SJCRH30 (cell line): Measurements from ENCODE around the gene MYLK. TPM values are rescaled to one million over a fixed set of nuclear protein-coding genes. Genes with fewer than 3 reads are reported as not detected.
A peak's percentile ranks its signal among the peaks of the same experiment; 100 is the strongest.
"Not testable (repeated sequence)": the region's sequence is repeated elsewhere in the genome, so short reads cannot be mapped to it uniquely, and the experiment has no call there.

Experiments
- DNase-seq, 2 experiments: peaks; one replicate each; pipeline ENCODE4 v3.0.0-alpha.2; 2015 to 2020
- H3K27ac ChIP-seq: fragments of 250-450 bp; sonication (Bioruptor Pico); 2 replicates; pipeline ENCODE4 v1.5.1; 2020; ENCODE audit warnings: mild to moderate bottlenecking, moderate library complexity
- H3K27me3 ChIP-seq: fragments of 250-450 bp; sonication (Bioruptor Pico); 2 replicates; pipeline ENCODE4 v1.5.1; 2020; ENCODE audit warnings: mild to moderate bottlenecking, moderate library complexity
- H3K36me3 ChIP-seq: fragments of 250-450 bp; sonication (Bioruptor Pico); 2 replicates; pipeline ENCODE4 v1.5.1; 2020; ENCODE audit warnings: mild to moderate bottlenecking, moderate library complexity
- H3K4me1 ChIP-seq: fragments of 250-450 bp; sonication (Bioruptor Pico); 2 replicates; pipeline ENCODE4 v1.5.1; 2020; ENCODE audit warnings: mild to moderate bottlenecking, moderate library complexity
- H3K4me3 ChIP-seq: fragments of 250-450 bp; sonication (Bioruptor Pico); 2 replicates; pipeline ENCODE4 v1.5.1; 2020; ENCODE audit warnings: mild to moderate bottlenecking, moderate library complexity
- H3K9me3 ChIP-seq: fragments of 250-450 bp; sonication (Bioruptor Pico); replicated peaks from 2 replicates; pipeline ENCODE4 v1.5.1; 2020; ENCODE audit warnings: mild to moderate bottlenecking, moderate library complexity
- total RNA-seq: library from RNA; depleted of rRNA; stranded (reverse); fragments of >200 nt; shearing (Covaris generic); gene quantifications from 2 replicates; pipeline ENCODE4 v1.2.3, GENCODE V29; 2014

MYLK gene
- total RNA-seq, 1 experiment from 2014 or later = 3.2 TPM

GRCh38 chr3:123620343-123620742, 263.8 kb downstream of the MYLK start:
- H3K9me3 ChIP-seq = no peaks in the 10 kb centered on the region
- no peaks in the 10 kb centered on the region for H3K36me3 ChIP-seq
- no peak overlapping the region for H3K4me3 ChIP-seq
- no peak overlapping the region for H3K27ac ChIP-seq
- peak; percentile 35 to 59 for DNase-seq
- H3K27me3 ChIP-seq = no peaks in the 10 kb centered on the region
- H3K4me1 ChIP-seq = peaks cover 6% of the 10 kb centered on the region; the same call in 1 of the 2 replicates

DNA sequence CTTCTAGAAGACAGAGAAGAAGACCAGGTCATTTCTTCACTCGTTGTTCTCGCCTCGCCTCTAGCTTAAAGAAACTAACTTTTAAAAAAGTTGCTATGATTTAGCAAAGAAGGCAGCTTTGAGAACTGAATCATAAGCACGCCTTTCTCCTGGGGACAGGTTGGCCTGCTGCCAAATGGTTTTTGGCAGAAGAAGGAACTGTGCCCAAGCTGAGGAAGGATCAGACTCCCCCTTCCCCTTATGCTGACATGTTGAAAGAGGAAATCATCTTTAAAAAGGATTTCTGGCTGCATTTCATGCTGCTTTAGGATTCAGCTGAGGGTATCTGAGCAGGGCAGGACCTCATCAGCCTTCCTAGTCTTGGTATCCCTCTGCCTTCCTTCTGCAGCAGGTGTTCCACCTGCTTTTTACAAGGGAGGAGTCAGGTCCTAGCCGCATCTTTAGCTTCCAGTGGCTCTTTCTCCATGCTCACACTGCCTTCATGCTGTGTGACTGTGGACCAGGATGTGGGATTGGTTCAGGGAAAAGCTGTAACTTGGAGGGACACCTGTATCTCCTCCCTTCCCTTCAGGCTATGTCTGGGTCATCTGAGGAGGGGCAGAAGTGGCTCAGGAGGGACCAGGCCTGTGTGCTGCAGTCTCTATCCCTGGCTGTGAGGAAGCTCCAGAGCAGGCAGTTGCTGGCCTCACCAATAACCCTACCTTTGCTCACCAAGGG, 265.2 kb downstream of the MYLK start:
- no peaks in the 10 kb centered on the region for H3K36me3 ChIP-seq
- H3K27ac ChIP-seq = no peak overlapping the region
- H3K4me1 ChIP-seq = peaks cover 6% of the 10 kb centered on the region; the same call in 1 of the 2 replicates
- no peaks in the 10 kb centered on the region for H3K27me3 ChIP-seq
- H3K4me3 ChIP-seq = no peak overlapping the region
- H3K9me3 ChIP-seq = no peaks in the 10 kb centered on the region
- DNase-seq = peak in 1 of 2 experiments; percentile 50

GRCh38 chr3:123618076-123618708, 265.9 kb downstream of the MYLK start:
- Histone ChIP-seq H3K36me3 (no peaks in the 10 kb centered on the region), H3K27me3 (no peaks in the 10 kb centered on the region), H3K27ac (no peak overlapping the region), H3K4me3 (no peak overlapping the region), H3K9me3 (no peaks in the 10 kb centered on the region), H3K4me1 (peaks cover 6% of the 10 kb centered on the region; the same call in 1 of the 2 replicates)
- DNase-seq = no peak

- no peaks in the 10 kb centered on the region for H3K36me3 ChIP-seq
- H3K4me3 ChIP-seq = no peak overlapping the region
- peaks cover 6% of the 10 kb centered on the region; the same call in 1 of the 2 replicates for H3K4me1 ChIP-seq
- no peak for DNase-seq
- H3K27ac ChIP-seq = no peak overlapping the region
- H3K9me3 ChIP-seq = no peaks in the 10 kb centered on the region
- H3K27me3 ChIP-seq = no peaks in the 10 kb centered on the region
Observed at GRCh38 chr3:123616593-123616992, 267.5 kb downstream of the MYLK start.

GRCh38 chr3:123613543-123613942, 270.6 kb downstream of the MYLK start:
- H3K27ac ChIP-seq = no peak overlapping the region
- no peak for DNase-seq
- no peaks in the 10 kb centered on the region for H3K4me1 ChIP-seq
- 0 out of 2 replicates have a peak, but pooled peaks cover 5% of the 10 kb centered on the region for H3K36me3 ChIP-seq
- no peak overlapping the region for H3K4me3 ChIP-seq
- H3K9me3 ChIP-seq = no peaks in the 10 kb centered on the region
- no peaks in the 10 kb centered on the region for H3K27me3 ChIP-seq

GRCh38 chr3:123611674-123612073, 272.5 kb downstream of the MYLK start:
- not testable (repeated sequence) for H3K36me3 ChIP-seq, DNase-seq, H3K4me1 ChIP-seq, H3K27ac ChIP-seq, H3K4me3 ChIP-seq, H3K27me3 ChIP-seq, H3K9me3 ChIP-seq

GRCh38 chr3:123611082-123611481, 273.1 kb downstream of the MYLK start:
- Histone ChIP-seq H3K4me3 (no peak overlapping the region), H3K4me1 (peaks cover 2% of the 10 kb centered on the region; the same call in 1 of the 2 replicates), H3K27ac (no peak overlapping the region), H3K9me3 (no peaks in the 10 kb centered on the region), H3K36me3 (0 out of 2 replicates have a peak, but pooled peaks cover 5% of the 10 kb centered on the region), H3K27me3 (no peaks in the 10 kb centered on the region)
- no peak for DNase-seq

DNA sequence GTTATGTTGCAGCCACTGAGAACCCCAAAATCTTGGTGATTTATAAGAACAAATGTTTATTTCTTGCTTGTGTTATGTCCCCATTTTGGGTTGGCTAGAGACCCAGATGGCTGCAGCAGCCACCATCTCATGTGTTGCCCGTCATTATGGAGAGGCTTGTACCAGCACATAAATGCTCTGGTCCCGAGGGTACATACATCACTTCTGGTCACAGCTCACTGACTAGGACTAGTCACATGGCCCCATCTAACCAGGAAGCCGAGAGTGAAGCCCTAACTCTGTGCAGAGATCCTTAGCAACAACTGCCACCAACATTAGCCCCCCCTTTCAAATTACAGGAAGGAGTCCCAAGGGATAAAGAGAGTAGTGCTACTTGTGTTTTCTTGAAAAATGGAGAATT, 273.8 kb downstream of the MYLK start:
- H3K36me3 ChIP-seq = 0 out of 2 replicates have a peak, but pooled peaks cover 5% of the 10 kb centered on the region
- peaks cover 8% of the 10 kb centered on the region for H3K4me1 ChIP-seq
- no peaks in the 10 kb centered on the region for H3K27me3 ChIP-seq
- no peak overlapping the region for H3K27ac ChIP-seq
- no peaks in the 10 kb centered on the region for H3K9me3 ChIP-seq
- peak in 1 of 2 experiments; percentile 21 for DNase-seq
- H3K4me3 ChIP-seq = no peak overlapping the region

DNA sequence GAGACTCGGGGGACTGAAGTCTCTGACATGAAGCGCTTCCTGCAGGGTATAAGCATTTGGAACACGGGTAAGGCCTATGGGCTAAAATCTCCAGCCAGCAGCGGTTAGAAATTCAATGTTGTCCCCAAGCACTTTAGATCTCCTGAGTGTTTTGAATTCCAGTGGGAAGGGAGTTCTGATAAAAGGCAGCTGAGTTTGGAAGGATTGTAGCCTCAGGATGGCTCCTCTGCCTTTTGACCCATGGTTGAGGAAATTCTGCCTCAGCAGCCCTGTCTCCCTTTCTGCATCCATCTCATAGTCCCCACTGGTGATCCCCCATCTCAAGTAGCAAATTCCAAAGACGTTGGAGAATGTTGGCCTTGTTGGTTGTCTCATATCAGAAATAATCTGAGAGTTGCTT, 275.1 kb downstream of the MYLK start:
- H3K9me3 ChIP-seq = no peaks in the 10 kb centered on the region
- H3K4me1 ChIP-seq = peaks cover 19% of the 10 kb centered on the region
- no peak overlapping the region for H3K4me3 ChIP-seq
- H3K36me3 ChIP-seq = 0 out of 2 replicates have a peak, but pooled peaks cover 5% of the 10 kb centered on the region
- no peak overlapping the region for H3K27ac ChIP-seq
- no peaks in the 10 kb centered on the region for H3K27me3 ChIP-seq
- DNase-seq = no peak

- H3K27ac ChIP-seq = no peak overlapping the region
- DNase-seq = no peak
- no peak overlapping the region for H3K4me3 ChIP-seq
- H3K4me1 ChIP-seq = peaks cover 19% of the 10 kb centered on the region
- H3K9me3 ChIP-seq = no peaks in the 10 kb centered on the region
- H3K36me3 ChIP-seq = 0 out of 2 replicates have a peak, but pooled peaks cover 5% of the 10 kb centered on the region
- H3K27me3 ChIP-seq = no peaks in the 10 kb centered on the region
Observed at GRCh38 chr3:123608263-123608937, 275.7 kb downstream of the MYLK start.

GRCh38 chr3:123606527-123606926, 277.6 kb downstream of the MYLK start:
- no peaks in the 10 kb centered on the region for H3K27me3 ChIP-seq
- H3K36me3 ChIP-seq = 0 out of 2 replicates have a peak, but pooled peaks cover 5% of the 10 kb centered on the region
- no peak overlapping the region for H3K27ac ChIP-seq
- no peak overlapping the region for H3K4me3 ChIP-seq
- DNase-seq = no peak
- H3K9me3 ChIP-seq = no peaks in the 10 kb centered on the region
- H3K4me1 ChIP-seq = peaks cover 19% of the 10 kb centered on the region

- H3K27ac ChIP-seq = peak overlapping the region; percentile 19; the same call in 1 of the 2 replicates
Observed at GRCh38 chr3:123605789-123606234, 278.3 kb downstream of the MYLK start.

GRCh38 chr3:123603153-123603552, 281.0 kb downstream of the MYLK start:
- H3K4me3 ChIP-seq, DNase-seq, H3K36me3 ChIP-seq, H3K9me3 ChIP-seq, H3K27me3 ChIP-seq, H3K27ac ChIP-seq: not testable (repeated sequence)
- H3K4me1 ChIP-seq = peaks cover 19% of the 10 kb centered on the region

More at GRCh38 chr3:123605789-123606234, 278.3 kb downstream of the MYLK start:
- H3K9me3 ChIP-seq = no peaks in the 10 kb centered on the region
- peaks cover 19% of the 10 kb centered on the region for H3K4me1 ChIP-seq
- 0 out of 2 replicates have a peak, but pooled peaks cover 3% of the 10 kb centered on the region for H3K36me3 ChIP-seq
- H3K4me3 ChIP-seq = no peak overlapping the region
- DNase-seq = no peak
- H3K27me3 ChIP-seq = no peaks in the 10 kb centered on the region

- peak in 1 of 2 experiments; percentile 14 for DNase-seq
- H3K27ac ChIP-seq = no peak overlapping the region
- H3K36me3 ChIP-seq = no peaks in the 10 kb centered on the region
- H3K27me3 ChIP-seq = no peaks in the 10 kb centered on the region
- no peak overlapping the region for H3K4me3 ChIP-seq
- H3K4me1 ChIP-seq = peaks cover 19% of the 10 kb centered on the region
- no peaks in the 10 kb centered on the region for H3K9me3 ChIP-seq
Observed at GRCh38 chr3:123602325-123602724, 281.8 kb downstream of the MYLK start.

GRCh38 chr3:123600863-123601262, 283.3 kb downstream of the MYLK start:
- H3K27ac ChIP-seq, H3K27me3 ChIP-seq, H3K36me3 ChIP-seq, H3K9me3 ChIP-seq, DNase-seq, H3K4me3 ChIP-seq: not testable (repeated sequence)
- H3K4me1 ChIP-seq = peaks cover 15% of the 10 kb centered on the region
